ENCODE data around the gene PLGRKT. TPM values are rescaled to one million over a fixed set of nuclear protein-coding genes. Genes with fewer than 3 reads are reported as not detected.

Gene PLGRKT
- total RNA-seq, 2 donors from 2014 or later, result 3.3 to 7.8 TPM

GRCh38 chr9:5360341-5360740, 77.4 kb downstream of the PLGRKT start:
- ATAC-seq (no peak), DNase-seq (no peak)
- Histone ChIP-seq H3K9me3 (no peaks in the 10 kb centered on the region), H3K27ac (no peak overlapping the region), H3K4me3 (no peak overlapping the region), H3K4me1 (no peaks in the 10 kb centered on the region), H3K27me3 (no peaks in the 10 kb centered on the region), H3K36me3 (replicated peaks in 1 of 2; ENCODE audit: insufficient read depth in 1 of 2, low read depth in 2 of 2) (no peaks in the 10 kb centered on the region)
- intact Hi-C loops (cut with DNase I), result no loop called here
- TF ChIP-seq CTCF (IDR thresholded peaks at IDR 0.05) (no peak), POLR2A (IDR thresholded peaks at IDR 0.05) (no peak)

DNA sequence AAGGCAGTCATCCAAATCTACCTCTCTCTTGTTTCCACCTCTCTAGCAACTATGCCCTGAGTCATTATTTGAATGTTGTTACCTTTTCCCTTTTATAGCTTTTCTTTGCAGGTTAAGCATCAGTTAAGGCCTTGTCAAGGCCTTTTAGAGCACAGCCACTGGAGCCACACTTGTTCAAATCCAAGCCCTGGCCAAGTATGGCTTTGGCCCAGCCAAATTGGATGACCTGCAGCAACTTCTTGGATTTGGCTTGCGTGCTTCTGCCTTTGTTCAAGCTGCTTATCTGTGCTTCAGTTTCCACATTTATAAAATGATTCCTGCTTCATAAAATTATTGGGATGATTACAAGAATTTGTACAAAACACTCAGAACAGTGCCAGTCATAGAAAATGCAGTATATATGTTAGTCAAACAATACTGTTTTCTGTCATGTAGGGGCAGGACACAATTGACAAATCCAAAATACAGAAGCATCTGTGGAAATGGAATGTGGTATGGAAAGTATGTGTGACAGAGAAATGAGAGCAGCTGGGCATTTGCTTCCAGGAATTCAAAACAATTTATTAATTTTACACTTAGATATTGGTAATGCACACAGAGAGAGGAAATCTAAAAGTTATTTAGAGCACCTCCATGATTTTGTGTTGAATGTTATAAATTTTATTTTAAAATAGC, 80.2 kb downstream of the PLGRKT start:
- no peaks in the 10 kb centered on the region for H3K4me1 ChIP-seq
- DNase-seq (no peak), ATAC-seq (no peak)
- TF ChIP-seq CTCF (IDR thresholded peaks at IDR 0.05) (no peak), POLR2A (IDR thresholded peaks at IDR 0.05) (no peak)
- WGBS, 2 donors, result 93 to 100% methylated on average over 1 of the region's 1 CpG
- intact Hi-C loops (cut with DNase I), result no loop called here
- H3K27ac ChIP-seq, result no peak overlapping the region
- H3K9me3 ChIP-seq, result no peaks in the 10 kb centered on the region
- no peaks in the 10 kb centered on the region for H3K36me3 ChIP-seq (replicated peaks in 1 of 2; ENCODE audit: insufficient read depth in 1 of 2, low read depth in 2 of 2)
- no peaks in the 10 kb centered on the region for H3K27me3 ChIP-seq
- H3K4me3 ChIP-seq, result no peak overlapping the region

DNA sequence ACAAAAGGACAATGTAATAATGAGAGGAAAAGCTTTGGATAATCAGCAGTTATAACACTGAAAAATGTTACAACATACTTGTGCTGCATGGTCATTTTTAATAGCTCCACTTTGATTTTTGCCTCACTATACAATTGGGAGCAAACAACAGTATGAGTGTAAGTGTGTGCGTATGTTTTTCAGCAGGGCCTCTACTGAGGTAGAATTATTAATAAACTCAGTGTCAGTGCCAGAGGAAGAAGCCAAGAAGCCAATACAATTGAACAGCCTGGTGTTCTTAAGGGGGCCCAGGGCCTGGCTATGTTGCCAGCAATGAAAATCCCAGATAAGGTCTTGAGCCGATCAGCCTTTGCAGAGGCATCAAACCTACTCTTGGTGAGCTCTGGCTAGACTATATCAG, 81.9 kb downstream of the PLGRKT start:
- 81 to 91% methylated on average over 2 of the region's 2 CpGs for WGBS, 2 donors
- Histone ChIP-seq H3K9me3 (no peaks in the 10 kb centered on the region), H3K36me3 (replicated peaks in 1 of 2; ENCODE audit: insufficient read depth in 1 of 2, low read depth in 2 of 2) (no peaks in the 10 kb centered on the region), H3K4me3 (no peak overlapping the region), H3K27ac (no peak overlapping the region), H3K27me3 (no peaks in the 10 kb centered on the region), H3K4me1 (no peaks in the 10 kb centered on the region)
- intact Hi-C loops (cut with DNase I), result no loop called here
- TF ChIP-seq POLR2A (IDR thresholded peaks at IDR 0.05) (no peak), CTCF (IDR thresholded peaks at IDR 0.05) (no peak)
- DNase-seq, result no peak
- ATAC-seq, result no peak

- peaks cover 0 to 6% (median 0%) of the 10 kb centered on the region in 3 donors for H3K9me3 ChIP-seq
- intact Hi-C loops (cut with DNase I), result no loop called here
- no peaks in the 10 kb centered on the region for H3K27me3 ChIP-seq
- no peak for DNase-seq
- H3K4me1 ChIP-seq, result no peaks in the 10 kb centered on the region
- no peaks in the 10 kb centered on the region for H3K36me3 ChIP-seq (replicated peaks in 1 of 2; ENCODE audit: insufficient read depth in 1 of 2, low read depth in 2 of 2)
- no peak overlapping the region for H3K4me3 ChIP-seq
- H3K27ac ChIP-seq, result no peak overlapping the region
- ATAC-seq, result no peak
- WGBS, 2 donors, result 91 to 94% methylated on average over 1 of the region's 1 CpG
- TF ChIP-seq POLR2A (IDR thresholded peaks at IDR 0.05) (no peak), CTCF (IDR thresholded peaks at IDR 0.05) (no peak)
Observed at GRCh38 chr9:5355226-5355625, 82.5 kb downstream of the PLGRKT start.

GRCh38 chr9:5354184-5354583, 83.5 kb downstream of the PLGRKT start:
- Histone ChIP-seq H3K4me3 (no peak overlapping the region), H3K4me1 (no peaks in the 10 kb centered on the region), H3K9me3 (peaks cover 0 to 6% (median 0%) of the 10 kb centered on the region in 3 donors), H3K27ac (no peak overlapping the region), H3K36me3 (replicated peaks in 1 of 2; ENCODE audit: insufficient read depth in 1 of 2, low read depth in 2 of 2) (no peaks in the 10 kb centered on the region), H3K27me3 (no peaks in the 10 kb centered on the region)
- intact Hi-C loops (cut with DNase I), result no loop called here
- 78 to 95% methylated on average over 2 of the region's 2 CpGs for WGBS, 2 donors
- TF ChIP-seq POLR2A (IDR thresholded peaks at IDR 0.05), result no peak
- TF ChIP-seq CTCF (IDR thresholded peaks at IDR 0.05), result no peak
- DNase-seq, result no peak
- no peak for ATAC-seq

All from body of pancreas (tissue), 4 donors.